HepG2 (cell line): ENCODE data around the gene RAB18. TPM values are rescaled to one million over a fixed set of nuclear protein-coding genes. Genes with fewer than 3 reads are reported as not detected.
A peak's percentile ranks its signal among the peaks of the same experiment; 100 is the strongest.

Experiments used
- CEBPZ ChIP-seq: IDR thresholded peaks from 2 replicates; pipeline ENCODE4 v1.6.1; 2012; ENCODE audit warnings: low read length, improper control_type of control experiment
- FOXM1 ChIP-seq: sonication (generic); formaldehyde crosslinking; IDR thresholded peaks from 2 replicates; pipeline ENCODE4 v1.5.0; 2020; ENCODE audit warnings: missing genetic modification reagents
- HOXA3 ChIP-seq: sonication (generic); formaldehyde crosslinking; IDR thresholded peaks from 2 replicates; pipeline ENCODE4 v1.5.0; 2020; ENCODE audit warnings: missing genetic modification reagents
- ISL2 ChIP-seq: sonication (generic); formaldehyde crosslinking; IDR thresholded peaks from 2 replicates; pipeline ENCODE4 v1.5.0; 2020; ENCODE audit warnings: missing genetic modification reagents
- JDP2 ChIP-seq: sonication (generic); formaldehyde crosslinking; IDR thresholded peaks from 2 replicates; pipeline ENCODE4 v1.8.1; 2022; ENCODE audit warnings: missing genetic modification reagents, borderline replicate concordance
- KLF13 ChIP-seq: sonication (generic); formaldehyde crosslinking; IDR thresholded peaks from 2 replicates; pipeline ENCODE4 v1.4.0; 2020; ENCODE audit warnings: mild to moderate bottlenecking, missing genetic modification reagents
- SAP130 ChIP-seq: IDR thresholded peaks from 2 replicates; pipeline ENCODE4 v1.6.1; 2016; ENCODE audit warnings: low read depth
- SNAPC2 ChIP-seq: sonication (generic); formaldehyde crosslinking; IDR thresholded peaks from 2 replicates; pipeline ENCODE4 v1.8.1; 2022; ENCODE audit warnings: mild to moderate bottlenecking, missing genetic modification reagents
- SRSF1 ChIP-seq: fragments of 200-400 bp; formaldehyde crosslinking; optimal IDR thresholded peaks from 2 replicates; pipeline ENCODE3; 2017; ENCODE audit warnings: mild to moderate bottlenecking, low read depth, low read length, moderate library complexity
- TSC22D2 ChIP-seq: sonication (generic); formaldehyde crosslinking; IDR thresholded peaks from 2 replicates; pipeline ENCODE4 v1.5.1; 2020; ENCODE audit warnings: missing genetic modification reagents, mild to moderate bottlenecking, borderline replicate concordance
- ZFAT ChIP-seq: sonication (generic); formaldehyde crosslinking; conservative IDR thresholded peaks from 2 replicates; pipeline ENCODE4 v1.8.1; 2023; ENCODE audit warnings: missing genetic modification reagents, inconsistent platforms
- ZNF20 ChIP-seq: sonication (generic); formaldehyde crosslinking; IDR thresholded peaks from 2 replicates; pipeline ENCODE4 v1.4.0; 2020; ENCODE audit warnings: mild to moderate bottlenecking, moderate library complexity, missing genetic modification reagents
- ZNF615 ChIP-seq: sonication (generic); formaldehyde crosslinking; IDR thresholded peaks from 2 replicates; pipeline ENCODE4 v1.5.0; 2020; ENCODE audit warnings: mild to moderate bottlenecking, missing genetic modification reagents, borderline replicate concordance
- ZNF724P ChIP-seq: sonication (generic); formaldehyde crosslinking; IDR thresholded peaks from 2 replicates; pipeline ENCODE4 v1.8.0; 2022; ENCODE audit warnings: missing genetic modification reagents, borderline replicate concordance
- ZNF879 ChIP-seq: sonication (generic); formaldehyde crosslinking; IDR thresholded peaks from 2 replicates; pipeline ENCODE4 v1.8.1; 2023; ENCODE audit warnings: missing genetic modification reagents
- polyA plus RNA-seq, 8 experiments: library from polyadenylated mRNA; depleted of rRNA in 3 of 8; stranded (reverse) in 7 of 8; unstranded in 1 of 8; fragments of >200 nt; fragmentation: Illumina TruSeq in 4 of 8; extraction: Trizol in 4 of 8; gene quantifications; 2 replicates each; pipeline versions ENCODE4 v1.2.1 to v1.2.3, GENCODE V29; 2011 to 2016; ENCODE audit warnings: low read depth in 4 of 8, missing spikeins in 1 of 8, mixed read lengths in 1 of 8; ENCODE audit not compliant: insufficient read depth in 1 of 8
- total RNA-seq, 5 experiments: library from RNA; depleted of rRNA; stranded (reverse); fragments of >200 nt; fragmentation: Illumina TruSeq; extraction: Trizol; gene quantifications; 2 replicates each; pipeline ENCODE4 v1.2.3, GENCODE V29; 2016; ENCODE audit warnings: low read depth in 1 of 5
- TF ChIP-seq, protein P1 (sequence below): sonication (generic); formaldehyde crosslinking; IDR thresholded peaks from 2 replicates; pipeline ENCODE4 v1.5.1; 2020; ENCODE audit warnings: missing genetic modification reagents, mild to moderate bottlenecking, borderline replicate concordance
- TF ChIP-seq, protein P2 (sequence below), 2 experiments: sonication (generic) in 1 of 2; formaldehyde crosslinking in 1 of 2; IDR thresholded peaks; 2 replicates each; pipeline versions ENCODE4 v1.4.0 to v1.6.1; 2016 to 2020; ENCODE audit warnings: borderline replicate concordance in 1 of 2, low read depth in 1 of 2, mild to moderate bottlenecking in 1 of 2, missing genetic modification reagents in 1 of 2

Gene RAB18
- total and polyA plus RNA-seq, 2 of the 13 experiments (the other 11 are each of a cell fraction or from before 2014, with no cell fraction given): 22.3 to 69.1 TPM

GRCh38 chr10:27504007-27504807, at the start of gene RAB18 (continued):
- TF ChIP-seq, protein P1, sequence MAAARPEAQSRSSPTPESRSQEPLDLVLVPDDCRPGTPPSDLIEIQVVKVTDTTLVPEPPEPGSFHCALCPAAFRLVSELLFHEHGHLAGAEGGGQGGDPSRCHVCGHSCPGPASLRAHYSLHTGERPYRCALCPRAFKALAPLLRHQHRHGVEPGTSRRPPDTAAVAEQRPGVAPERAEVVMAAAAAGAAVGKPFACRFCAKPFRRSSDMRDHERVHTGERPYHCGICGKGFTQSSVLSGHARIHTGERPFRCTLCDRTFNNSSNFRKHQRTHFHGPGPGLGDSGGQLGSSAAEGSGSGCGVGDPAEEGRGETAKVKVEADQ (CRISPR knock-in tag): 0 out of 2 replicates have a peak, but pooled peaks have one; percentile 42
- TF ChIP-seq, protein P2, sequence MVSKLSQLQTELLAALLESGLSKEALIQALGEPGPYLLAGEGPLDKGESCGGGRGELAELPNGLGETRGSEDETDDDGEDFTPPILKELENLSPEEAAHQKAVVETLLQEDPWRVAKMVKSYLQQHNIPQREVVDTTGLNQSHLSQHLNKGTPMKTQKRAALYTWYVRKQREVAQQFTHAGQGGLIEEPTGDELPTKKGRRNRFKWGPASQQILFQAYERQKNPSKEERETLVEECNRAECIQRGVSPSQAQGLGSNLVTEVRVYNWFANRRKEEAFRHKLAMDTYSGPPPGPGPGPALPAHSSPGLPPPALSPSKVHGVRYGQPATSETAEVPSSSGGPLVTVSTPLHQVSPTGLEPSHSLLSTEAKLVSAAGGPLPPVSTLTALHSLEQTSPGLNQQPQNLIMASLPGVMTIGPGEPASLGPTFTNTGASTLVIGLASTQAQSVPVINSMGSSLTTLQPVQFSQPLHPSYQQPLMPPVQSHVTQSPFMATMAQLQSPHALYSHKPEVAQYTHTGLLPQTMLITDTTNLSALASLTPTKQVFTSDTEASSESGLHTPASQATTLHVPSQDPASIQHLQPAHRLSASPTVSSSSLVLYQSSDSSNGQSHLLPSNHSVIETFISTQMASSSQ (IDR thresholded peaks at IDR 0.05; ENCODE audit: low read depth): peak; percentile 25; the same call in 1 of the 2 replicates
- TF ChIP-seq, protein P2 (CRISPR knock-in tag; IDR thresholded peaks at IDR 0.05; ENCODE audit: borderline replicate concordance): peak; percentile 53; the same call in 1 of the 2 replicates
- peak; percentile 33 for TF ChIP-seq SRSF1
- peak; percentile 12; the same call in 1 of the 2 replicates for TF ChIP-seq ISL2 (CRISPR knock-in tag)
- TF ChIP-seq CEBPZ: no peak
- peak; percentile 88 for TF ChIP-seq SAP130
- no peak for TF ChIP-seq JDP2
- TF ChIP-seq HOXA3 (CRISPR knock-in tag): peak; percentile 86
- 0 out of 2 replicates have a peak, but pooled peaks have one; percentile 67 for TF ChIP-seq ZFAT (CRISPR knock-in tag)
- 0 out of 2 replicates have a peak, but pooled peaks have one; percentile 14 for TF ChIP-seq KLF13 (CRISPR knock-in tag)
- TF ChIP-seq TSC22D2 (CRISPR knock-in tag): no peak
- no peak for TF ChIP-seq ZNF724P
- TF ChIP-seq SNAPC2 (CRISPR knock-in tag): no peak
- TF ChIP-seq ZNF615 (CRISPR knock-in tag): no peak
- TF ChIP-seq ZNF20 (CRISPR knock-in tag): no peak
- TF ChIP-seq ZNF879 (CRISPR knock-in tag): peak; percentile 67; the same call in 1 of the 2 replicates
- TF ChIP-seq FOXM1 (CRISPR knock-in tag): no peak
